ENCODE results near the gene AKAP6.

AKAP6 gene

DNA sequence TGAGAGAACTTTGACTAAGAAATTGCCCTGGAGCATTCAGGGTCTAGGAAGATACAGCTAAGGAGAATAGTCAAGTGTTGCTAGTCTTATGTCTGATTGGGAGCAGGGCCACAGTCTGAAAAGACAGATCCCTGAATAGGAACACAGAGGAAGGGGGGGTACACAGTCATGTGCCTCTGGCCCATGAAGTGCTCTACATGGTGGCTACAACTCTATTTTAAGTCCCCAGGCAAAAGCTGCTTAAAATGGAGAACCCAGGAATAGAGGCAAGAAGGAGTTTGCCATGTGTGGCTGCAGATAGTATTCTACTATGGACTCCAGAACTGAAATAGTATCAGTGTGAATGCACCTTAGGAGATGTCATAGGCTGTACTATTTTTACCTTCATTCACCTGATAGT is 491.6 kb downstream of the AKAP6 start:
- ATAC-seq: no peak
- no peak overlapping the region for H3K4me3 Mint-ChIP-seq
- H3K27me3 Mint-ChIP-seq: no peaks in the 10 kb centered on the region
- no peaks in the 10 kb centered on the region for H3K36me3 Mint-ChIP-seq
- no peaks in the 10 kb centered on the region for H3K9me3 Mint-ChIP-seq
- no peaks in the 10 kb centered on the region for H3K4me1 Mint-ChIP-seq
- H3K27ac Mint-ChIP-seq: no peak overlapping the region

- ATAC-seq: no peak
- no peaks in the 10 kb centered on the region for H3K4me1 Mint-ChIP-seq
Observed at GRCh38 chr14:32821964-32822653, 493.0 kb downstream of the AKAP6 start.

GRCh38 chr14:32823706-32824105 is 494.6 kb downstream of the AKAP6 start:
- Mint-ChIP-seq H3K9me3 (no peaks in the 10 kb centered on the region), H3K4me1 (no peaks in the 10 kb centered on the region), H3K27me3 (no peaks in the 10 kb centered on the region), H3K4me3 (no peak overlapping the region), H3K27ac (no peak overlapping the region), H3K36me3 (no peaks in the 10 kb centered on the region)
- ATAC-seq: no peak

More at GRCh38 chr14:32821964-32822653, 493.0 kb downstream of the AKAP6 start:
- no peaks in the 10 kb centered on the region for H3K36me3 Mint-ChIP-seq
- H3K27ac Mint-ChIP-seq: no peak overlapping the region
- H3K27me3 Mint-ChIP-seq: no peaks in the 10 kb centered on the region
- no peak overlapping the region for H3K4me3 Mint-ChIP-seq
- no peaks in the 10 kb centered on the region for H3K9me3 Mint-ChIP-seq

GRCh38 chr14:32824195-32824594 is 495.1 kb downstream of the AKAP6 start:
- Mint-ChIP-seq H3K36me3 (no peaks in the 10 kb centered on the region), H3K27me3 (no peaks in the 10 kb centered on the region), H3K27ac (no peak overlapping the region), H3K4me1 (no peaks in the 10 kb centered on the region), H3K9me3 (no peaks in the 10 kb centered on the region), H3K4me3 (no peak overlapping the region)
- no peak for ATAC-seq

GRCh38 chr14:32825058-32825457 is 496.0 kb downstream of the AKAP6 start:
- no peaks in the 10 kb centered on the region for H3K4me1 Mint-ChIP-seq
- no peaks in the 10 kb centered on the region for H3K27me3 Mint-ChIP-seq

GRCh38 chr14:32826404-32827082 is 497.4 kb downstream of the AKAP6 start:
- H3K9me3 Mint-ChIP-seq: peaks cover 3% of the 10 kb centered on the region
- no peak for ATAC-seq
- no peak overlapping the region for H3K4me3 Mint-ChIP-seq
- no peaks in the 10 kb centered on the region for H3K27me3 Mint-ChIP-seq
- H3K4me1 Mint-ChIP-seq: no peaks in the 10 kb centered on the region
- no peak overlapping the region for H3K27ac Mint-ChIP-seq
- no peaks in the 10 kb centered on the region for H3K36me3 Mint-ChIP-seq

More at GRCh38 chr14:32825058-32825457, 496.0 kb downstream of the AKAP6 start:
- H3K9me3 Mint-ChIP-seq: peaks cover 3% of the 10 kb centered on the region
- no peaks in the 10 kb centered on the region for H3K36me3 Mint-ChIP-seq
- ATAC-seq: no peak
- no peak overlapping the region for H3K4me3 Mint-ChIP-seq
- no peak overlapping the region for H3K27ac Mint-ChIP-seq

DNA sequence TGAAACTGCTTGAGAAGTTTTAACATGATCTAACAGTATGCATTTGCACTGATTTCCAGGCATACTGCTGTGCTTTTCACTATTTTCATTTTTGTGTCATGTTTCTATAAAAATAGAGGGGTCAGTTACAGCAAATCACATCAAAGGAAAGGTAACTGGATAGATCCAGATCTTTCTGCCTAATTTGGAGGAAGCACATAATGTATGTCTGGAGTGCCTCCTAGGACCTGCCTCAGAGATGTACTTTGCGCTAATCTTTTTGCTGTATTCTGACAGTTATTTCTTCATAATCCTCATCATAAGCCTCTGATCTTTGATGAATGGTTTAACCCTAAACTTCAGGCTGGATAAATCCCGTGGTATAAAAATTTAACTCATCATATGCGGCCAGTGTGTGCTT is 498.4 kb downstream of the AKAP6 start:
- no peaks in the 10 kb centered on the region for H3K27me3 Mint-ChIP-seq
- no peak overlapping the region for H3K27ac Mint-ChIP-seq
- H3K4me3 Mint-ChIP-seq: no peak overlapping the region
- no peaks in the 10 kb centered on the region for H3K4me1 Mint-ChIP-seq
- no peak for ATAC-seq
- no peaks in the 10 kb centered on the region for H3K36me3 Mint-ChIP-seq
- peaks cover 3% of the 10 kb centered on the region for H3K9me3 Mint-ChIP-seq

- H3K9me3 Mint-ChIP-seq: no peaks in the 10 kb centered on the region
- no peaks in the 10 kb centered on the region for H3K4me1 Mint-ChIP-seq
- H3K27me3 Mint-ChIP-seq: no peaks in the 10 kb centered on the region
- no peak overlapping the region for H3K27ac Mint-ChIP-seq
- no peaks in the 10 kb centered on the region for H3K36me3 Mint-ChIP-seq
- H3K4me3 Mint-ChIP-seq: no peak overlapping the region
- ATAC-seq: no peak
Observed at GRCh38 chr14:32835924-32836323, 506.8 kb downstream of the AKAP6 start.

- H3K27me3 Mint-ChIP-seq: no peaks in the 10 kb centered on the region
- no peak overlapping the region for H3K27ac Mint-ChIP-seq
- H3K4me3 Mint-ChIP-seq: no peak overlapping the region
- H3K36me3 Mint-ChIP-seq: no peaks in the 10 kb centered on the region
- H3K4me1 Mint-ChIP-seq: no peaks in the 10 kb centered on the region
- peaks cover 8% of the 10 kb centered on the region for H3K9me3 Mint-ChIP-seq
- no peak for ATAC-seq
Observed at GRCh38 chr14:32841698-32842097, 512.6 kb downstream of the AKAP6 start.

GRCh38 chr14:32846821-32847365 is 517.8 kb downstream of the AKAP6 start:
- Mint-ChIP-seq H3K4me1 (no peaks in the 10 kb centered on the region), H3K36me3 (no peaks in the 10 kb centered on the region), H3K9me3 (peaks cover 10% of the 10 kb centered on the region), H3K4me3 (no peak overlapping the region), H3K27ac (no peak overlapping the region), H3K27me3 (no peaks in the 10 kb centered on the region)
- ATAC-seq: no peak

- Mint-ChIP-seq H3K4me3 (no peak overlapping the region), H3K36me3 (no peaks in the 10 kb centered on the region), H3K27me3 (no peaks in the 10 kb centered on the region), H3K27ac (no peak overlapping the region), H3K9me3 (peaks cover 6% of the 10 kb centered on the region), H3K4me1 (no peaks in the 10 kb centered on the region)
- ATAC-seq: no peak
Observed at GRCh38 chr14:32847867-32848266, 518.8 kb downstream of the AKAP6 start.

GRCh38 chr14:32865827-32866376 is 536.8 kb downstream of the AKAP6 start:
- no peak overlapping the region for H3K27ac Mint-ChIP-seq
- H3K9me3 Mint-ChIP-seq: peaks cover 7% of the 10 kb centered on the region

GRCh38 chr14:32883188-32883587 is 554.1 kb downstream of the AKAP6 start:
- Mint-ChIP-seq H3K4me3 (no peak overlapping the region), H3K27ac (no peak overlapping the region), H3K27me3 (no peaks in the 10 kb centered on the region), H3K9me3 (peaks cover 14% of the 10 kb centered on the region), H3K4me1 (no peaks in the 10 kb centered on the region), H3K36me3 (no peaks in the 10 kb centered on the region)
- no peak for ATAC-seq

More at GRCh38 chr14:32865827-32866376, 536.8 kb downstream of the AKAP6 start:
- no peaks in the 10 kb centered on the region for H3K4me1 Mint-ChIP-seq
- ATAC-seq: no peak
- no peak overlapping the region for H3K4me3 Mint-ChIP-seq
- no peaks in the 10 kb centered on the region for H3K27me3 Mint-ChIP-seq
- no peaks in the 10 kb centered on the region for H3K36me3 Mint-ChIP-seq
